NCI-H2196 (cell line): ENCODE results near the gene TMEM208.

Experiments used
- DNase-seq: peaks from one replicate; lab custom pipeline; 2025; ENCODE audit not compliant: unreplicated experiment; lab: John Stamatoyannopoulos, UW

The TMEM208 gene

GRCh38 chr16:67248401-67249177 is 21.7 kb downstream of the TMEM208 start, which contains the start of gene SLC9A5:
Gene SLC9A5, plus strand, starts transcription at chr16:67248979. Its CDS starts 36 bp downstream, at chr16:67249015.
- DNase-seq: no peak

GRCh38 chr16:67249178-67250044 is 22.5 kb downstream of the TMEM208 start:
- DNase-seq: no peak

- no peak for DNase-seq
Observed at GRCh38 chr16:67250045-67250327, 23.1 kb downstream of the TMEM208 start.

GRCh38 chr16:67252609-67253497 is 25.9 kb downstream of the TMEM208 start:
- no peak for DNase-seq

GRCh38 chr16:67254801-67255552 is 28.0 kb downstream of the TMEM208 start:
- no peak for DNase-seq

DNA sequence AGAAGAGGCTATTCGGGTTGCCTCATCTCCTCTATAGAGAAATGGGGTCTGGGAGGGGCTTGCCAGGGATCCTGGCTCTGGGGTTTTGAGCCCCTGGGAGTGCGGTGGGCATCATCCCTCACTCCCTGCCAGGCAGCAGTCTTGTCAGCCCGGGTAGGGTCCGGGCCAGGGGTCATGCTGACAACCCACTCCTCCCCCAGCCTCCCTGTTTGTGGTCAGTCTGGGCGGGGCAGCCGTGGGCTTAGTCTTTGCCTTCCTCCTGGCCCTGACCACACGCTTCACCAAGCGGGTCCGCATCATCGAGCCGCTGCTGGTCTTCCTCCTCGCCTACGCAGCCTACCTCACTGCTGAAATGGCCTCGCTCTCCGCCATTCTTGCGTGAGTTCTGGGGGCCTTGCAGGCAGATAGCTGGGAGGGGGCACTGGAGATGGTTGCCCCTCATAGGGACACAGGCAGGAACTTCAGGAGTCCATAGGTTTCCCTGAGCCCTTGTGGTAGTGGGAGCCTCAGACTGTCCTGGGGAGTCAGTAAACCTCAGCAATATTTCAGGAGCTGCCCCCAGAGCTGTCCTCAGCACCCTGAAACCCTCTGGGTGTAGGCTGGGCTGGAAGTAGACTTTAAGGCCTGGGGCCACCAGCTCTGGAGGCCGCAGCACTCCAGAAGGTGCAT is 28.8 kb downstream of the TMEM208 start:
- DNase-seq: no peak

DNA sequence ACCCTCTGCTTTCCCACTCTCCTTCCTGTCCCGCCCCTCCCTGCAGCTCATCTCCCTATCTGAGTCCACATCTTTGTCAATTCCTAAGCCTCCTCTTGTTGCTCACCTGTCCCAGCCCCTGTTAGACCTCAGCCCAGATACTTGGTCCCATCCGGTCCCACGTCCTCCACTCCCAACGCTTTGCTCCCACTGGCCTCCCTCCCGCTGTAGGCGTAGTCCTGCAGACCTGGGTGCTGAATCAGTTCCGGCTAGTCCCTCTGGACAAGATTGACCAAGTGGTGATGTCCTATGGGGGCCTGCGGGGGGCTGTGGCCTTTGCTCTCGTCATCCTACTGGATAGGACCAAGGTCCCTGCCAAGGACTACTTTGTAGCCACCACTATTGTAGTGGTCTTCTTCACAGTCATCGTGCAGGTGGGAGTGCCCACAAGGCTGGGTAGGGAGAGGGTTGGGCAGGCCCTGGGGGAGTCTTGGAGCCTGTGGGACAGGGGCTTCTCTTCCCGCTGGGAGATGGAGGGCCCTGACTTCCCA is 29.8 kb downstream of the TMEM208 start:
- DNase-seq: no peak

- no peak for DNase-seq
Observed at GRCh38 chr16:67257486-67258160, 30.7 kb downstream of the TMEM208 start.

DNA sequence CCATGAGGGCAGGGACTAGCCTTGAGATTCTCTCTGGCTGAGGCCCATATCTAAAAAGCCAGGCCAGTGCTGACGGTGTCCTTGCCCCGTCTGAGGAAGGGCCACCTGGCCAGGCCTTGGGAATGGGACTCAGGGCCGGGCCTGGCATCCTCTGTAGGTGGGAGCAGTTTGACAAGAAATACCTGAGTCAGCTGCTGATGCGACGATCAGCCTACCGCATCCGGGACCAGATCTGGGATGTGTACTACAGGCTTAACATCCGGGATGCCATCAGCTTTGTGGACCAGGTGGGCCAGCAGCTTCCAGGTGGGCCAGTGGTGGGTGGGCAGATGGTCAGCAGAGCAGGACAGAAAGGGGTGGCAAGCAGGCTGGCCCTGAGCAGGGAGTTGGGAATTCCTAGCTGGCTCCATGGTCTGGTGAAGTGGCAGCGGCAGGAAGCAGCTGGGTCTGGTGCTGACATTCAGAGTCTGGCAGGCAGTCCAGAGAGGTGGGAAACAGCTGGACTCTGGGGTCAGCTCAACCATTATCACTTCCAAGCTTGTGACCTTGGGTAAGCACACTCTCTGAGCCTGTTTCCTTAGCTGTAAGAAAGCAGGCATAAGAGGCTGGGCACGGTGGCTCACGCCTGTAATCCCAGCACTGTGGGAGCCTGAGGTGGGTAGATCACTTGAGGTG is 31.4 kb downstream of the TMEM208 start:
- no peak for DNase-seq

DNA sequence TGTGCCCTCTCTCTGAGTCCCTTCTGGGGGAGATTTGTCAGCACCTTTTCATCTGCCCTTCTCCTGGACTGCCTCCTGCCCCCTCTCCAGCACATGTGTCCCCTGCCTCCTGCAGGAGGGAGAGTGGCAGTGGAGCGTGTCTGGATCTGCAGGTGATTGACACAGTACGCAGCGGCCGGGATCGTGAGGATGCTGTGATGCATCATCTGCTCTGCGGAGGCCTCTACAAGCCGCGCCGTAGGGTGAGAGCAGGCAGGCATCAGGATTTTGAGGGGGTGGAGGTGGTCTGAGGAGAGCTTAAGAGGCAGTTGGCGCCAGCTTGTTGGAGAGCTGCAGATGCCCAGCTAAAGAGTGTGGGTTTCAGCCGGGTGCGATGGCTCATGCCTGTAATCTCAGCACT is 32.8 kb downstream of the TMEM208 start:
- no peak for DNase-seq

- peak; percentile 39 for DNase-seq
Observed at GRCh38 chr16:67260426-67261063, 33.6 kb downstream of the TMEM208 start.

DNA sequence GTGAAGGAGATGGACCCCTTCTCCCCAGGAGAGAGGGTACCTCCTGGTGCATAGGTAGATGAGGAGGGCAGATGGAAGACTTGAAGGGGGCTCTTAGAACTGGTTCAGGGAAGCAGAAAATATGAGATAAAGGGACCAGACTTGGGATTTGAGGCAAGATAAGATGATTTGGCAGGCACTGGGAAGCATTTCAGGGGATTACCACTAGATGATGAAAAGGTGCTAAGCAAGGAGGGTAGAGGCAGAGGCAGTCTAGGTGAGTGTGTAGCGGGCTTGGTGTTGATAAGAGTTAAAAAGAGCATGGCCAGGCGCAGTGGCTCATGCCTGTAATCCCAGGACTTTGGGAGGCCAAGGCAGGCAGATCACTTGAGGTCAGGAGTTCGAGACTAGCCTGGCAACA is 36.3 kb downstream of the TMEM208 start:
- DNase-seq: no peak

DNA sequence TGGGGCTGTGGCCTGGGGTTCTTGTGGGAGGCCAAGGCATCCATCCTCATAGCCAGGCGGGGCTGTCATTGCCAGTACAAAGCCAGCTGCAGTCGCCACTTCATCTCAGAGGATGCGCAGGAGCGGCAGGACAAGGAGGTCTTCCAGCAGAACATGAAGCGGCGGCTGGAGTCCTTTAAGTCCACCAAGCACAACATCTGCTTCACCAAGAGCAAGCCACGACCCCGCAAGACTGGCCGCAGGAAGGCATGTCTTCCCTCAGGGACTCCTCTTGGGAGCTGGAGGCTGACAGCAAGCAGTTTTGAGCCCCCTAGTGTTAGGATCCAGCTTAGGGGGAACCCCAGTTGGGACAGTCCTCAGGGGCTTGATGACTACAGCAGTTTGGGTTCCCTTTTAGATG is 37.3 kb downstream of the TMEM208 start:
- DNase-seq: no peak

DNA sequence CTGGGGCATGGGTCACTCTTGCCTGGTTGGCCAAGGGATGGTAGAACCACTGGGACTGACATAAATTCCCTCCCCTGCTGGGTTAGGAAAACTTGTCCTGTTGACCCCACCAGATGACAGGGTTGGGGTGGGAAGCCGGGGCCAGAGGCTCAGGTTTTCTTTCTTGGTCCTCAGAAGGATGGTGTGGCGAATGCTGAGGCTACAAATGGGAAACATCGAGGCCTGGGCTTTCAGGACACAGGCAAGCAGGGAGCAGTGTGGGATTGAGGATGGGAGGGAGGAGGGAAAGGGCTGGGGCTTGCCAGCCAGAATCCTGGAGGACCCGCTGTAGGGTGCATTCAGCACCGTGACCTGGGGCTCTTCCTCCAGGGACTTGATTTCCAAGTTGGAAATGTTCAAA is 37.9 kb downstream of the TMEM208 start:
- no peak for DNase-seq

GRCh38 chr16:67265834-67266233 is 38.9 kb downstream of the TMEM208 start:
- no peak for DNase-seq

DNA sequence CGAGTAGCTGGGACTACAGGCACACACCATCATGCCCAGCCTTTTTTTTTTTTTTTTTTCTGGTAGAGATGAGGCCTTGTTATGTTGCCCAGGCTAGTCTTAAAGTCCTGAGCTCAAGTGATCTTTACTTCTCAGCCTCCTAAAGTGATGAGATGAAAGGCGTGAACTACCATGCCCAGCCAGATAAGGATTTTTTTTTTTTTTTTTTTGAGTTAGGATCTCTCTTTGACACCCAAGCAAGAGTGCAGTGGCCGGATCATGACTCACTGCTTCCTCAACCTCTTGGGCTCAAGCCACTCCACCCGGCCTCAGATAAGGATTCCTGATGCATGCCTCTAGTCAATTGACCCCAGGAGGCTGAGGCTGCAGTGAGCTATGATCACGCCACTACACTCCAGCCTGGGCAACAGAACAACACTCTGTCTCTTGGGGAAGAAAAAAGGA is 41.2 kb downstream of the TMEM208 start:
- no peak for DNase-seq

- no peak for DNase-seq
Observed at GRCh38 chr16:67269766-67270165, 42.8 kb downstream of the TMEM208 start.

GRCh38 chr16:67270931-67271338 is 44.0 kb downstream of the TMEM208 start:
- DNase-seq: no peak
